ENCODE results near the gene ENOPH1.

DNA sequence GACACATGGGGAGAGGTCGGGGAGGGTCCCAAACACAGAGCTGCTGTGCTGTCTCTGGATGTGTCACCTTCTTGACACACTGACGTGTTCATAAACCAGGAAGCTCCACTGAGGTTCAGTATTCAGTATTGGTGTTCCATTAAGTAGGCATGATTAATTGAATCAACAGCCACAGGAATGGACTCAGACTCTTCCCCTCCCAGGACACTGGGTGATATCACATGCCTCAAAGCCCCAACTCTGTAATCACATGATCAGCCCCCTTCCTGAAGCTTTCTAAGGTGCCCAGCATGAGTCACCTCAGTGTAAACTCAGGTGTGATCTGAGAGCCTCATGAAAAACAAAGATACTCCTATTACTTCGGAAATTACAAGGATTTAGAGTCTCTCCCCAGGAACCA lies 35.5 kb upstream of the ENOPH1 start:
- TF ChIP-seq POLR2AphosphoS5 (IDR thresholded peaks at IDR 0.05; ENCODE audit: borderline replicate concordance, low read depth, low read length) (no peak), EZH2 (IDR thresholded peaks at IDR 0.05) (no peak), FOXP2 (optimal IDR thresholded peaks at IDR 0.05; ENCODE audit: control extremely low read depth, extremely low read length, insufficient read depth) (no peak)

All from SK-N-MC (cell line).